ENCODE data around the gene FITM2.

The FITM2 gene

GRCh38 chr20:44310664-44311639 is at the start of gene FITM2 (continued):
- TF ChIP-seq ZNF521 (tag by site-specific recombination; IDR thresholded peaks at IDR 0.05) (no peak), ZNF341 (tag by site-specific recombination; IDR thresholded peaks at IDR 0.05; ENCODE audit: low read depth) (peak; percentile 62), ZNF266 (tag by site-specific recombination; IDR thresholded peaks at IDR 0.05; ENCODE audit: low read depth) (no peak), AEBP2 (tag by site-specific recombination; IDR thresholded peaks at IDR 0.05; ENCODE audit: borderline replicate concordance) (no peak)

- ChIA-PET CTCF (interaction anchor here (0.5 to 1.2 kb wide), 2 partner anchors 47 to 89 kb away, joined by 5 read pairs; no protein-coding TSS in a partner anchor), POLR2A (no interaction called here)
- Histone ChIP-seq H3K4me3 (ENCODE audit: low read depth, low read length) (no peak overlapping the region), H3K27ac (ENCODE audit: extremely low read depth, low read depth, low read length) (no peak overlapping the region), H3K4me1 (ENCODE audit: control insufficient read depth, insufficient read depth, low read length) (no peaks in the 10 kb centered on the region), H3K9me3 (ENCODE audit: control insufficient read depth, insufficient read depth, low read depth, low read length) (no peaks in the 10 kb centered on the region), H3K36me3 (ENCODE audit: control insufficient read depth in 2 of 2, insufficient read depth in 1 of 2, low read length in 2 of 2) (no peaks in the 10 kb centered on the region)
- no peak for TF ChIP-seq ZFP37 (tag by site-specific recombination; IDR thresholded peaks at IDR 0.05)
- peak; percentile 50; the same call in 1 of the 2 replicates for TF ChIP-seq ZNF791 (tag by site-specific recombination; IDR thresholded peaks at IDR 0.05)
- no peak for TF ChIP-seq PRDM4 (tag by site-specific recombination; IDR thresholded peaks at IDR 0.05)
- TF ChIP-seq ZFHX2 (tag by site-specific recombination; conservative IDR thresholded peaks at IDR 0.05), result 0 out of 2 replicates have a peak, but pooled peaks have one; percentile 15
- TF ChIP-seq EGR2 (tag by site-specific recombination; IDR thresholded peaks at IDR 0.05; ENCODE audit: low read depth), result peak; percentile 77
- TF ChIP-seq ZNF366 (tag by site-specific recombination; conservative IDR thresholded peaks at IDR 0.05), result peak; percentile 75
Measured at GRCh38 chr20:44360221-44360620, 49.2 kb upstream of the FITM2 start.

GRCh38 chr20:44358776-44359175 is 47.8 kb upstream of the FITM2 start:
- Histone ChIP-seq H3K36me3 (ENCODE audit: control insufficient read depth in 2 of 2, insufficient read depth in 1 of 2, low read length in 2 of 2) (no peaks in the 10 kb centered on the region), H3K4me3 (ENCODE audit: low read depth, low read length) (no peak overlapping the region), H3K27ac (ENCODE audit: extremely low read depth, low read depth, low read length) (no peak overlapping the region), H3K9me3 (ENCODE audit: control insufficient read depth, insufficient read depth, low read depth, low read length) (no peaks in the 10 kb centered on the region), H3K4me1 (ENCODE audit: control insufficient read depth, insufficient read depth, low read length) (no peaks in the 10 kb centered on the region)
- CTCF ChIA-PET, result interaction anchor here (0.8 kb wide), 1 partner anchor 142 kb away, joined by 3 read pairs; no protein-coding TSS in a partner anchor
- TF ChIP-seq ZSCAN18 (tag by site-specific recombination; IDR thresholded peaks at IDR 0.05) (no peak), ZNF626 (tag by site-specific recombination; IDR thresholded peaks at IDR 0.05) (no peak), ZIC2 (tag by site-specific recombination; IDR thresholded peaks at IDR 0.05) (no peak), EGR2 (tag by site-specific recombination; IDR thresholded peaks at IDR 0.05; ENCODE audit: low read depth) (no peak)
- POLR2A ChIA-PET, result no interaction called here
